WTC11 (cell line): ENCODE results near the gene SEC61A1.

Experiments used
- CTCF ChIP-seq: fragments of 200-600 bp; IDR thresholded peaks from 2 replicates; pipeline ENCODE4 v1.8.0; 2022; ENCODE audit warnings: antibody characterized with exemption
- E2F5 ChIP-seq: sonication (generic); formaldehyde crosslinking; IDR thresholded peaks from 2 replicates; pipeline ENCODE4 v1.8.1; 2022; ENCODE audit warnings: mild to moderate bottlenecking, moderate library complexity, missing genetic modification reagents
- MAX ChIP-seq: sonication (generic); formaldehyde crosslinking; IDR thresholded peaks from 2 replicates; pipeline ENCODE4 v1.8.0; 2022; ENCODE audit warnings: mild to moderate bottlenecking, missing genetic modification reagents
- RELA ChIP-seq: sonication (generic); formaldehyde crosslinking; IDR thresholded peaks from 2 replicates; pipeline ENCODE4 v1.8.1; 2022; ENCODE audit warnings: missing genetic modification reagents, mild to moderate bottlenecking, borderline replicate concordance
- TCF7 ChIP-seq: sonication (generic); formaldehyde crosslinking; IDR thresholded peaks from 2 replicates; pipeline ENCODE4 v1.8.0; 2022; ENCODE audit warnings: mild to moderate bottlenecking, low read depth, missing genetic modification reagents, moderate library complexity
- ZNF317 ChIP-seq: sonication (generic); formaldehyde crosslinking; IDR thresholded peaks from 2 replicates; pipeline ENCODE4 v1.8.1; 2023; ENCODE audit warnings: low read depth, mild to moderate bottlenecking, moderate library complexity, missing genetic modification reagents, borderline replicate concordance

- TF ChIP-seq CTCF (no peak), ZNF317 (CRISPR knock-in tag) (no peak), E2F5 (CRISPR knock-in tag) (no peak), MAX (CRISPR knock-in tag) (no peak), TCF7 (CRISPR knock-in tag) (no peak), RELA (CRISPR knock-in tag) (no peak)
These were observed 25.4 kb downstream of the SEC61A1 start for GRCh38 chr3:128077665-128078064.
